A673 (cell line): ENCODE data around the gene PAK5.

Source experiments
- EZH2 ChIP-seq: fragments of 200-600 bp; sonication (generic); IDR thresholded peaks from 2 replicates; pipeline ENCODE4 v1.6.1; 2017; ENCODE audit warnings: borderline replicate concordance, low read depth, mild to moderate bottlenecking, mixed read lengths, antibody characterized with exemption, low read length; ENCODE audit not compliant: poor library complexity, severe bottlenecking
- TF ChIP-seq, protein P1 (sequence below): fragments of 300-800, 200-600 bp; sonication (generic); conservative IDR thresholded peaks from 2 replicates; pipeline ENCODE4 v1.5.1; 2017; ENCODE audit warnings: low read depth, mild to moderate bottlenecking, antibody characterized with exemption, low read length, moderate library complexity, mixed read lengths

DNA sequence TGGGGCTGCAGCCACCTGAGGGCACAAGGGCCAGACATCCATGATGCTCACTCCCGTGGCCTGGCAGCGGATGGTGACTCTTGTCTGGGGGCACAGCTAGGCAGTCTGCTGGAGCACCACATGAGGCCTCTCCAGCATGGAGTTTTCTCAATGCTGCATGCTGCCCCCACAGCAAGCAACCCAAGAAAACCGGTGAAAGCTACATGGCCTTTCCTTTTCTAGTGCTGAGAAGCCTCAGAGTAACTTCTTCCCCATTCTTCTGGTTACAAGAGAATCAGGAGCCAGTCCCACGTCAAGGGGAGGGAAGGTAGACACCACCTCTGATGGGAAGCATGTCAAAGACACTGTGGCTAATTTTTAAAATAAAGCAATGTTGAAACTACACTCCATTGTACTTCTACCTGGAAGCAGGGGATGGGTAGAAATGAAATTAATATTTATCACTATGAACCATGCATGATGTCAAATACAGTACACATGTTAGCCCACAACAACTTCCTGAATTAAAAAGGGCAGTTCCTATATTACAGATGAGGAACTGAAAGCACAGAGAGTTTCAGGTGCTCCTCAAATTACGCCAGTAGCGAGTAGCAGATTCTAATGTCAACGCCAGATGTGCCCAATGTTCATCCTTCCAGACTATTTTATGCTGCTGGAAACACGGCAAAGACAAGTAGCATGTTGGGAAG lies 223.0 kb downstream of the PAK5 start:
- TF ChIP-seq EZH2 = no peak
- TF ChIP-seq, protein P1, sequence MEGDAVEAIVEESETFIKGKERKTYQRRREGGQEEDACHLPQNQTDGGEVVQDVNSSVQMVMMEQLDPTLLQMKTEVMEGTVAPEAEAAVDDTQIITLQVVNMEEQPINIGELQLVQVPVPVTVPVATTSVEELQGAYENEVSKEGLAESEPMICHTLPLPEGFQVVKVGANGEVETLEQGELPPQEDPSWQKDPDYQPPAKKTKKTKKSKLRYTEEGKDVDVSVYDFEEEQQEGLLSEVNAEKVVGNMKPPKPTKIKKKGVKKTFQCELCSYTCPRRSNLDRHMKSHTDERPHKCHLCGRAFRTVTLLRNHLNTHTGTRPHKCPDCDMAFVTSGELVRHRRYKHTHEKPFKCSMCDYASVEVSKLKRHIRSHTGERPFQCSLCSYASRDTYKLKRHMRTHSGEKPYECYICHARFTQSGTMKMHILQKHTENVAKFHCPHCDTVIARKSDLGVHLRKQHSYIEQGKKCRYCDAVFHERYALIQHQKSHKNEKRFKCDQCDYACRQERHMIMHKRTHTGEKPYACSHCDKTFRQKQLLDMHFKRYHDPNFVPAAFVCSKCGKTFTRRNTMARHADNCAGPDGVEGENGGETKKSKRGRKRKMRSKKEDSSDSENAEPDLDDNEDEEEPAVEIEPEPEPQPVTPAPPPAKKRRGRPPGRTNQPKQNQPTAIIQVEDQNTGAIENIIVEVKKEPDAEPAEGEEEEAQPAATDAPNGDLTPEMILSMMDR = no peak
